ENCODE measurements around the gene TMEM38B. TPM values are rescaled to one million over a fixed set of nuclear protein-coding genes. Genes with fewer than 3 reads are reported as not detected.
"Not testable (repeated sequence)": the region's sequence is repeated elsewhere in the genome, so short reads cannot be mapped to it uniquely, and the experiment has no call there.

TMEM38B gene
- total RNA-seq, 1 donor from 2014 or later: 4.1 TPM

GRCh38 chr9:105681724-105682123 is 12.6 kb upstream of the TMEM38B start:
- ATAC-seq: peak; percentile 37

DNA sequence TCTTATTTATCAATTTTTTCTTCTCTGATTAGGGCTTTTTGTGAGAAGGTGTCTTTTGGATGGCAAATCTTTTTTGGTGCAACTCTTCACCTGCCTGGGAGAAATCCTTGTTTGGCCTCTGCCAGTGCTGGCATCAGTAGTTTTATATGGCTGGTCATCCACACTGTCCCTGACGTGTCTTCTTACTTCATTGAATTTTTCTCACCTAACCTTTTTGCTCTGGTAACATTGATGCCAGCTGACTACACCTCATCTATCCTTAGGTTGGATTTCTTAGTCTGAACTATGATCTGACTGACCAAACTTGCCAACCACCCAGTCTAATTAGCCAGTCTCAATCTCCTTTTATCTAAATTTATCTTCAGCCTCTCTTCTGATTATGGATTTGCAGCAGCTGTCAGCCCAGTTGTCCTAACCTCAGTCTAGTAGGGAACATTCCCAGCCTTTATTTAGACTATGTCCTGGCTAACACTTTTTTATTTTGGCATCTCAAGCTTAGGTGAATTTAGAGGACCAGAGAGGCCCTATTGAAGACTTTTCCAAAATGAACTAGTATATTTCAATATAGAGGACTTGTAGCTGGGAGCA is 10.6 kb upstream of the TMEM38B start:
- no peak for ATAC-seq

- ATAC-seq: no peak
Measured at GRCh38 chr9:105686936-105687335, 7.4 kb upstream of the TMEM38B start.

DNA sequence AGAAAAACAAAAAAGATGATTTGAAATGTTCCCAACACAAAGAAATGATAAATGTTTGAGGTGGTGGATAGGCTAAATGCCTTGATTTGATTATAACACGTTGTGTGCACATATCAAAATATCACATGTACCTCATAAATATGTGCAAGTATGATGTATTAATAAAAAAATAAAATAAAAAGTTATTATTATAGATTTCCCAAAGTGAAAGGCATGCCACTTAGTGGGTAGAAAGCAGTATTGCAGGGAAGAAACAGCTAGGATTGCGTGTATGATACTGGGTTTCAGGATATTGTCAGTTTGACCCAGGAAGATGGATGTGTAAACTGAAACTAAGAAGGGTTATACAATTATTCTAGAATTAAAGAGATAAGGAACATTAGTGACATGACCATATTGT is 3.6 kb upstream of the TMEM38B start:
- no peak for ATAC-seq

DNA sequence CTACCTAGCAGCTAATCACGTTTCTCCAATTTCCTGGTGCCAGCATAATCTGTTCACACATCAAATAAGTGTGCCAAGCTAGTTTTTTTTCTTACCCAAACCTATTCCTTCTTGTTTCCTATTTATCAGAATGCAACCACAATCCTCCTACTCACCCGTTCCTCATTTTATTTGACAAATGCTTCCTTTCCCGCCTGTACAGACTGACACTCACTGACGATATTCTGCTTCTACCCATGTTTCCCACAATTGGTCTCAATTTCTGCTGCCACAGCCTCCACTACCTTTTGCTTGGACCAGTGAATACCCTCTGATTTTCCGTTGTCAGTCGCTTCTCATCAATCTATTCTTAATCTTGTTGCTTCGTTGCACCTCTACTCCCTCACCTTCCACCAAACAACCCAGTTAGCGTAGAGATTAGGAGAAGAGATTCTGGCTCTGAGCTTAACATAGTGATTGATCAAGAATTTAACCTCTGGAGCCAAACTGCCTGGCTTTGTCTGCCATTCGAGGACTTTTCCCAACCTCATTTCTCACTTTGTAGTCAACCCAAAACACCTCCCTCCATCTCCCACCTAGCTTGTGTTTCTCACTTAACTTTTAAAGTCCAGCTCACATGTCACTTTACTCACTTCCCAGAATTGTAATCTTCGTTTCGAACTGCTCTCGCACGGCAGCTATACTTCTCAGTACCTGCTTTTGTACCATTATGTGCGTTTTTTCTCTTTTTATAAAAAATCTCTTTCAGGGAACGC is 729 bp upstream of the TMEM38B start:
- no peak for ATAC-seq

GRCh38 chr9:105694848-105695581 is 674 bp downstream of the TMEM38B start:
- ATAC-seq: peak; percentile 71

DNA sequence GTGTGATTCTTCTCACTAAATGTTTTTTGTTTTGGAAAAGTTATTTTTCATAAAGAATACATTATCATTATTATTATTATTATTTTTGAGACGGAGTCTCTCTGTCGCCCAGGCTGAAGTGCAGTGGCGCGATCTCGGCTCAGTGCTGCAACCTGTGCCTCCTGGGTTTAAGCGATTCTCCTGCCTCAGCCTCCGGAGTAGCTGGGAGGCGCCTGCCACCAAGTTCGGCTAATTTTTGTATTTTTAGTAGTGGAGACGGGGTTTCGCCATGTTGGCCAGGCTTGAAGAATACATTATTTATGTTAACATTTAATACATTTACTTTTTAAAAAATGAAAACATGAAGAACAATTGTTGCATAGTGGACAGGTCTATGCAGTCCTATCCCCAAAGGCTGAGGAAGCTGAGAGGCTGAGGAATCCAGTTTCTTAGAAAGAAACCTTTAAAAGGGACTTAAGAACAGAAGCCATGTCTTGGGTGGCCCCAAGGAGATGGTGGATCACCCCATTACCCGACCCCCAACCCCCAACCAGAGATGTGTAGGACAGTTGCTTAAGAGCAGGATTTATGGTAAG is 2.0 kb downstream of the TMEM38B start:
- ATAC-seq: no peak

- ATAC-seq: no peak
Measured at GRCh38 chr9:105697871-105698270, 3.5 kb downstream of the TMEM38B start.

DNA sequence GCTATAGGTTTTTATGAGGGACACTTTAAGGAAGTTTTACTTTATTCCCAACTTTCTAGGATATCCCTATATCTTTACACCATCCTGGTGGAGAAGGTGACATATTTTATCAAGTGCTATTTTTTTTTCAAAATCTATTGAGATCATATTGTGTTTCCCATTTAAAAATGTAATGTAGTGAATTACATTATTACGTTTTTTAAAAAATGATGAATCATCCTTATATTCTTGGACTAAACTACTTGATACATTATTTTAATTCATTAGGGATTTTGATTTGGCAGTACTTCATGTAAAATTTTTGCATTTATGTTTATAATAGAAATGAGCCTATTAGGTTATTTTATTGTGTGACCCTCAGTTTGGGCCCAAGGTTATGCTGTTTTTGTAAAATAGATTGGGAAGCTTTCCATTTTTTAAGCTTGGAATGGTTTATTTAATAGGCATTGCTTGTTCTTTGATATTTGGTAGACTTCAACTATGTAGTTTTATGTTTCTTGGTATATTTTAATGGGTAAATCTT is 4.1 kb downstream of the TMEM38B start:
- no peak for ATAC-seq

DNA sequence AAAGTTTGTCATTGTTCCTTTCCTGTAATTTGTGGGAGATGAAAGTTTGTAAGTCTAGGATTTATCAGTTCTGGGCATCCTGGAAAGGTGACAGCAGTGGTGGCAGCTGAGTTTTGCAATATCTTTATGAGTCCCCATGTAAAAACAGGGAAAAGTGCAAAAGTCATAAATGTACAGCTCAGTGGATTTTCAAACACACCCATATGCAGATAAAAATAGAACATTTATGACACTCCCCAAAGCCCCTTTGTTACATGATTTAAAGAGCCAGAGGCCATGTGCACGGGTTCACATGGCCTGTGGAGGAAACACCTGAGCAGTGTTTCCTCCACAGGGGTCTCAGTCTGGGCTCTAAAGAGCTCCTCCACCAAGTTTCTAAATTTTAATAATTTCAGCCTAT is 6.3 kb downstream of the TMEM38B start:
- no peak for ATAC-seq

GRCh38 chr9:105701145-105701544 is 6.8 kb downstream of the TMEM38B start:
- ATAC-seq: no peak

GRCh38 chr9:105702207-105702606 is 7.9 kb downstream of the TMEM38B start:
- no peak for ATAC-seq

GRCh38 chr9:105703638-105704037 is 9.3 kb downstream of the TMEM38B start:
- not testable (repeated sequence) for ATAC-seq

DNA sequence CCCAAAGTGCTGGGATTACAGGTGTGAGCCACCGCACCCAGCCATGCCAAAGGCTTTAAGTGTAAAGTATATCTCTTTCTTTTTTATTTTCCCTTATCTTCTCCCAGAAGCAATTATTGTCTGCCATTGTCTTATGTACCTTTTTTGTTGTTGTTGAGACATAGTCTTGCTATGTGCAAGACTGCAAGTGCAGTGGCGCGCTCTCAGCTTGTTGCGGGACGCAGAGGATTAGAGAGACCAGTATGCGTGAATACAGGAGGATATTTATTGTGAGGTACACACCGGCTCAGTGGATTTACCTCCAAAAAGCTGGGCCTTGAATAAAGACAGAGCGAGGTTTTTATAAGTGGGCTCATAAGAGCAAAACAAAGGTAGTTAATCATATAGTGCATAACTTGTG is 11.8 kb downstream of the TMEM38B start:
- ATAC-seq: no peak

GRCh38 chr9:105708405-105708804 is 14.1 kb downstream of the TMEM38B start:
- no peak for ATAC-seq

DNA sequence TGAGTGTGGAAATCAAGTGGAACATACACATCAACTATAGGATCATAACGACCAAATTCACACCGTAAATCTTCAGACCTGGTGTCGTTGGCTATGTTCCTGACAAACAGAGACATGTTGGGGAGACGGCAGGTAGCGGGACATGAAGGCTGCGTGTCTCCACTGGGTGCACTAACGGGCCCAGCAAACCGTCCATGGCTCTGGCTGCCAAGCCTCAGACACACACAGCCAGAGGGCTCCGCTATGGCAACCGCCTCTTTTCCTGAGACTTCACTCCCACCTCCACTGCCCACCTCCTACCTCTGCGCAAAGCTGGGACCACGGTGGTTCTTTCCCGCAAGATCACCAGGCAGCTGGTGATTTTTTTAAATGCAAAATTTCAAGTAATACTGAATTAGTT is 16.3 kb downstream of the TMEM38B start:
- ATAC-seq: no peak

DNA sequence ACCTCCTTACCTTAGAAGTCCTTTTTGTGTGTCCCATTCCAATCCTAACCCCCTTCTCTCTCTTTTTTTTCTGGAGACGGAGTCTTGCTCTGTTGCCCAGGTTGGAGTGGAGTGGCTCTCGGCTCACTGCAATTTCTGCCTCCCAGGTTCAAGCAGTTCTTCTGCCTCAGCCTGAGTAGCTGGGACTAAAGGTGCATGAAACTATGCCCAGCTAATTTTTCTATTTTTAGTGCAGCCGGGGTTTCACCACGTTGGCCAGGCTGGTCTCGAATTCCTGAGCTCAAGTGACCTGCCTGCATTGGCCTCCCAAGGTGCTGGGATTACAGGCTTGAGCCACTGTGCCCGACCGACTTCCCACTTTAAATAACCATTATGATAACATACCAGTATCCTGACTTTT is 17.5 kb downstream of the TMEM38B start:
- no peak for ATAC-seq

- ATAC-seq: no peak
Measured at GRCh38 chr9:105712297-105712696, 18.0 kb downstream of the TMEM38B start.

DNA sequence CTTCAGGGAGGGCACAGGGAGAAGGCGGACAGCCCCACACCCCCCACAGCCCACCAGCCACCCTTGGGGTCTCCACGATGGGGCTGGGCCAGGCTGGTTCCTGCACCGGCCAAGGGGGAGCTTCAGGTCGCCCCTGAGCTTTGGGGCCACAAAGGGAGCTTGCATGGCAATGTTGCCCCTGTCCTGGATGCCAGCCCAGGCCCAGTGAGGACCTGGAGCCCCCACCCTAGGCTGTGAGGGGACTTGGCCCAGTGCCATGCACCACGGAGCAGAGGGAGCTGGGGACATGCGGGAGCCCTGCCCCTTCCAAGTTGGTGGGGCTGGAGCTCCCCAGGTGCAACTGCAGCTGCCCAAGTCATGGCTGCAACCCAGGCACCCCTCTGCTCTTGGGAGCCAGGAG is 18.4 kb downstream of the TMEM38B start:
- ATAC-seq: no peak

DNA sequence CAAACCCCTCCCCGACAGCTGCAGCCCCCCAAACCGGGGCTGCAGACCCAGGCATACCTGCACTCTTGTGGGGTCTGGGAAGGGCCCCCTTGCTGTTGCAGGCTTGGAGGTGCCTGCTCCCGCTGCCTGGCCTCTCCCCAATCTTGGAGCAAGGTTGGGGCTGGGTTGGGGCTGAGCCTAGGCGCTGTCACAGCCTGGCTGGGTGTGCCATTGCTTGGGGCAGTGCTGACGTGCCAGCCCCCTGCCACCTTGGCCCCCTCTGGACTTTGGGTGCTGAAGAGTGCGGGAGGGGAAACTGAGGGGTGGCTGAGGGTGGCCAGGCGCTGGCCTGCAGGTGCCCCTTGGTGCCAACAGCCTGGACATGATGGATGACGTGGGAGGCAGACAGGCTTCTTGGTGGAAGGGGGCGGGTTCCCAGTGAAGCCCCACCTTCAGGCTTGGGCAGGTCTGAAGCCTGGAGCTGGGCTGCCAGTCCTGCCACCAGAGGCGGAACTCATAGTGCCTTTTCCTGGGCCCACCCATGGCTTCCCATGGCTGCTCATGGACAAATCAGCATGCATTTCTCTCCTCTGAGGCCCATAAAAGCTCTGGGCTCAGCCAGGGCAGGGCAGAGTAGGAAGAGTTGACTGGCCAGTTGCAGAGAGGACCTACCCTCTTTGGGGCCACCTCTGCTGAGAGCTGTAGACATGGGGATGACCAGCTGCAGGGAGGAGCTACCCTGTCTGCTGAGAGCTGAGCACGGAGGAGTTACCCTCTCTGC is 19.1 kb downstream of the TMEM38B start:
- no peak for ATAC-seq

DNA sequence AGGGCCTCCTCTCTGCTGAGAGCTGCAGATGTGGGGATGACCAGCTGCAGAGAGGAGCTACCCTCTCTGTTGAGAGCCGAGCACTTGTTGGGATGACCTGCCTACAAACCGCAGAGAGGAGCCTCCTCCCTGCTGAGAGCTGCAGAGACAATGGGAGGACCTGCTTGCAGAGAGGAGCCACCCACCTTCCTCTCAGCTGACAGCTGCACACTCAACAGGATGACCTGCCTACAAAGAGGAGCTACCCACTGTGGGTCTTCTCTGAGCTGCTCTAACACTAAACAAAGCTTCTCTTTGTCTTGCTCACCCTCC is 19.6 kb downstream of the TMEM38B start:
- no peak for ATAC-seq

DNA sequence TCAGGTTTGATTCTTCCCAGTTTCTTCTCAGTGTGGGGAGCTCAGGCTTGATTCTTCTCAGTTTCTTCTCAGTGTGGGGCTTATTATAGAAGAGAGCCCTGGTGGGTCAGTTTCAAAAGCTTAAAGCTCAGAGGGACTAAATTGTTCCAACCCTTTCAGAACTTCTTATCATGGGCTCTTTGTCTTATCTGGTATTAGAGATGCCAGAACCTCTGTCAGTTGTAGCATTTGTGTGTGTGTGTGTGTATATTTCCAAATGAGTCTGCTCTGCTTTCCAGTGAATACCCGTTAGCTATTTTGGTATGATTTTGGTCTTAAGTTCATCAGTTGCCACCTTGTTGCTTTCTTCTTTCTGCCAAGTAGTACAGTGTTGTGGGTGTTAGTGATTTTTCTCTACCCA is 21.8 kb downstream of the TMEM38B start:
- no peak for ATAC-seq

- no peak for ATAC-seq
Measured at GRCh38 chr9:105722099-105722498, 27.8 kb downstream of the TMEM38B start.
